Neural progenitor cell (in vitro differentiated cells): ENCODE measurements around the gene WDR86. TPM values are rescaled to one million over a fixed set of nuclear protein-coding genes. Genes with fewer than 3 reads are reported as not detected.

Experiments used
- DNase-seq: peaks from one replicate; pipeline ENCODE4 v3.0.0-alpha.2; 2016; ENCODE audit warnings: low spot score
- H2AFZ ChIP-seq: fragments of 200-600 bp; sonication (generic); replicated peaks from 2 replicates; pipeline ENCODE4 v1.6.1; 2016; ENCODE audit warnings: antibody characterized with exemption
- H3F3A ChIP-seq: fragments of 200-600 bp; sonication (generic); 2 replicates; pipeline ENCODE4 v1.6.1; 2016; ENCODE audit warnings: antibody characterized with exemption, low read depth
- H3K27ac ChIP-seq: fragments of 200-600 bp; sonication (generic); 2 replicates; pipeline ENCODE4 v1.5.1; 2016; ENCODE audit warnings: mild to moderate bottlenecking
- H3K27me3 ChIP-seq: fragments of 200-600 bp; sonication (generic); 2 replicates; pipeline ENCODE4 v1.6.1; 2016; ENCODE audit warnings: mild to moderate bottlenecking, moderate library complexity
- H3K36me3 ChIP-seq: fragments of 200-600 bp; sonication (generic); 2 replicates; pipeline ENCODE4 v1.5.1; 2016
- H3K4me1 ChIP-seq: fragments of 200-600 bp; sonication (generic); 2 replicates; pipeline ENCODE4 v1.6.1; 2016; ENCODE audit warnings: mixed run types
- H3K4me2 ChIP-seq: fragments of 200-600 bp; sonication (generic); 2 replicates; pipeline ENCODE4 v1.6.1; 2016
- H3K4me3 ChIP-seq: fragments of 200-600 bp; sonication (generic); 2 replicates; pipeline ENCODE4 v1.5.1; 2016
- H3K79me2 ChIP-seq: fragments of 200-600 bp; sonication (generic); 2 replicates; pipeline ENCODE4 v1.6.1; 2016; ENCODE audit warnings: low read depth
- H3K9ac ChIP-seq: fragments of 200-600 bp; sonication (generic); 2 replicates; pipeline ENCODE4 v1.6.1; 2016
- H3K9me3 ChIP-seq: fragments of 200-600 bp; sonication (generic); 2 replicates; pipeline ENCODE4 v1.5.1; 2016; ENCODE audit warnings: low read depth
- H4K20me1 ChIP-seq: fragments of 200-600 bp; sonication (generic); 2 replicates; pipeline ENCODE4 v1.6.1; 2016; ENCODE audit warnings: low read depth
- H3K27ac Mint-ChIP-seq: 3 replicates; pipeline ENCODE4 v1.8.0; 2021; ENCODE audit warnings: mixed read lengths
- H3K27me3 Mint-ChIP-seq: 2 replicates; pipeline ENCODE4 v1.8.0; 2022; ENCODE audit warnings: low read depth, mild to moderate bottlenecking, inconsistent platforms, moderate library complexity, mixed read lengths; ENCODE audit not compliant: insufficient read depth
- H3K36me3 Mint-ChIP-seq: 3 replicates; pipeline ENCODE4 v1.8.0; 2021; ENCODE audit warnings: mixed read lengths
- H3K4me1 Mint-ChIP-seq: 3 replicates; pipeline ENCODE4 v1.8.0; 2021; ENCODE audit warnings: mixed read lengths
- H3K4me3 Mint-ChIP-seq: 3 replicates; pipeline ENCODE4 v1.8.0; 2021; ENCODE audit warnings: mild to moderate bottlenecking, moderate library complexity, mixed read lengths
- H3K9me3 Mint-ChIP-seq: 3 replicates; pipeline ENCODE4 v1.8.0; 2020; ENCODE audit warnings: mixed read lengths
- EZH2 ChIP-seq: fragments of 200-600 bp; sonication (generic); IDR thresholded peaks from 2 replicates; pipeline ENCODE4 v1.6.1; 2017; ENCODE audit warnings: antibody characterized with exemption, mild to moderate bottlenecking, moderate library complexity
- EZH2phosphoT487 ChIP-seq: fragments of 200-600 bp; sonication (generic); IDR thresholded peaks from 2 replicates; pipeline ENCODE4 v1.6.1; 2017; ENCODE audit warnings: antibody characterized with exemption
- total RNA-seq: library from RNA; depleted of rRNA; stranded (reverse); fragments of >200 nt; gene quantifications from 2 replicates; pipeline ENCODE4 v1.2.3, GENCODE V29; 2015; ENCODE audit warnings: low replicate concordance
- TF ChIP-seq, protein P1 (sequence below): fragments of 200-600 bp; sonication (generic); IDR thresholded peaks from 2 replicates; pipeline ENCODE4 v1.5.1; 2017; ENCODE audit warnings: antibody characterized with exemption, mild to moderate bottlenecking

WDR86 gene
- total RNA-seq, 1 donor from 2014 or later: 15.0 TPM

DNA sequence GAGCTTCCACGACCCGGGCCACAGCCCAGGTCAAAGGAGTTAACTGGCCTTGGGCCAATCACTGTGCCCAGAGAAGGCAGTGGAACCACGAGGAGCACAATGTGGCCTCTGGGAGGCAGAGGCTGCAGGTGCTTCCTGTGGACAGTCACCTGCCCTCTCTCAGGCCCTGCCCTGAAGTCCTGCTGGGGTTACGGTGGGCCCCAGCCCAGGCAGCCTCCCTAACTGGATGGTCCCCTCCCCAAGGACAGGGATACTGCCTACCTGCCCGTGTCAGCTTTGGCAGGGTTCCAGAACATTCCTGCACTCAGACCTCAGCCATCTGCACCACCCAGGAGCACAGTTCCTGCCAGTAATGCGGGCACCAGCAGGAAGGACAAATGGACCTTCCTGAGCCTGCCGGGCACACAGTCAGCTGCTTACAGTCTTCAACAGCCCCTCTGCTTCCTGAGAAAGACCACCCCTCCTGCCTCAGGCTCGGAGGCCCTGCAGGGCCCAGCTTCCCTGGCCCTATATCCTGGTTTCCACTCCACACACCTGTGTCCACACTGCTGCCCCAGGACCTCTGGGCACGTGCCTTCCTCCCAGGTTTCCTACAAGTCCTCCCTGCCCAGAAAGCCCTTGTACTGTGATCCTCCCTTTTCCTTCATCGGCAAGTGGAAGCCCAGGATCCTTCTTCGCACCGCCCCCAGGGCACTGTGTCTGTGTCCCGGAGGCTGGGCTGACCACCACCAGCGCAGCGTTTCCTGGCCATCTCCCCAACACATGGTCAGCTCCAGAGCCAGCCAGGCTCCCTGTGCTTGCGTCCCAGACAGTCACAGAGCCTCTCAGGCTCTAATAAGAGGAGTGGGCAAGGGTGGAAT, 23.3 kb downstream of the WDR86 start:
- Histone ChIP-seq H3K9me3 (no peaks in the 10 kb centered on the region), H2AFZ (no peak overlapping the region), H3K4me2 (no peak overlapping the region), H3K4me3 (no peak overlapping the region), H3K27me3 (peaks cover 34% of the 10 kb centered on the region), H3K4me1 (peaks cover 10% of the 10 kb centered on the region), H3F3A (peaks cover 6% of the 10 kb centered on the region), H3K36me3 (no peaks in the 10 kb centered on the region), H3K9ac (no peak overlapping the region), H3K27ac (no peak overlapping the region), H4K20me1 (peaks cover 11% of the 10 kb centered on the region), H3K79me2 (no peaks in the 10 kb centered on the region)
- TF ChIP-seq EZH2phosphoT487 (no peak), EZH2 (no peak)
- TF ChIP-seq, protein P1, sequence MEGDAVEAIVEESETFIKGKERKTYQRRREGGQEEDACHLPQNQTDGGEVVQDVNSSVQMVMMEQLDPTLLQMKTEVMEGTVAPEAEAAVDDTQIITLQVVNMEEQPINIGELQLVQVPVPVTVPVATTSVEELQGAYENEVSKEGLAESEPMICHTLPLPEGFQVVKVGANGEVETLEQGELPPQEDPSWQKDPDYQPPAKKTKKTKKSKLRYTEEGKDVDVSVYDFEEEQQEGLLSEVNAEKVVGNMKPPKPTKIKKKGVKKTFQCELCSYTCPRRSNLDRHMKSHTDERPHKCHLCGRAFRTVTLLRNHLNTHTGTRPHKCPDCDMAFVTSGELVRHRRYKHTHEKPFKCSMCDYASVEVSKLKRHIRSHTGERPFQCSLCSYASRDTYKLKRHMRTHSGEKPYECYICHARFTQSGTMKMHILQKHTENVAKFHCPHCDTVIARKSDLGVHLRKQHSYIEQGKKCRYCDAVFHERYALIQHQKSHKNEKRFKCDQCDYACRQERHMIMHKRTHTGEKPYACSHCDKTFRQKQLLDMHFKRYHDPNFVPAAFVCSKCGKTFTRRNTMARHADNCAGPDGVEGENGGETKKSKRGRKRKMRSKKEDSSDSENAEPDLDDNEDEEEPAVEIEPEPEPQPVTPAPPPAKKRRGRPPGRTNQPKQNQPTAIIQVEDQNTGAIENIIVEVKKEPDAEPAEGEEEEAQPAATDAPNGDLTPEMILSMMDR: no peak
- no peaks in the 10 kb centered on the region for H3K9me3 Mint-ChIP-seq
- H3K4me3 Mint-ChIP-seq: peak overlapping the region; percentile 18
- DNase-seq: no peak
- peaks cover 9% of the 10 kb centered on the region for H3K4me1 Mint-ChIP-seq
- H3K36me3 Mint-ChIP-seq: no peaks in the 10 kb centered on the region
- peaks cover 16% of the 10 kb centered on the region for H3K27me3 Mint-ChIP-seq
- H3K27ac Mint-ChIP-seq: no peak overlapping the region

DNA sequence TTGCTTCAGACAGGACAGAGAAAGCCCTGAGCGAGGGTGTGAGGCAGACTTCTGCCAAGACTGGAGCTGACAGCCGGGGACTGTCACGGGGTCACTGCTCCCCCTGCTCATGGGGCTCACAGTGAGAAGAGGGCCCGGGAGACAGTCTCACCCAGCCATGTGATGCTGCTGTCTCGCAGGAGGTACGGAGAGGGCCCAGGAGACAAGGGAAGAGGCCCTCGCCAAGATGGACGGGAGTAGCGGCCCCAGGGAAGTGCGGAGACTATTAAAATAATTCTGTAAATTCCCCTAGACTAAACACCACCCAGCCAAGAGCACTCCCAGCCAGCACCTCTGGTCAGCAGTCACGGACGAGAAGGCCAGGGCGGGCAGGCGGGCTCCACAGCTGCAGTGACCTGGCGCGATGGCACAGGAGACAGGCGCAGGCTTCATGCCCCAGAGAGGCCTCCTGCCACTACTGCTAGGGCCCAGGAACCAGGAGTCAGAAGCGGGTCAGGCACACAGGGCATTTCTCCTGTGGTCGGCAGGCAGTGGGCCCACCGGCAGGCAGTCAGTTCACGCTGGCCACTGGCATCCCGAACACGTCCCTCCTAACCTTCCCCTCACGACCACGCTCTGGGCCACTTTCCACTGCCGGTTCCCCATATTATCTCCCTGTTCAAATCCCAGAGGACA, 24.1 kb downstream of the WDR86 start:
- no peak overlapping the region for H3K9ac ChIP-seq
- no peak overlapping the region for H2AFZ ChIP-seq
- H3K79me2 ChIP-seq: no peaks in the 10 kb centered on the region
- no peak overlapping the region for H3K27ac ChIP-seq
- H3K9me3 ChIP-seq: no peaks in the 10 kb centered on the region
- no peak for DNase-seq
- H3K4me1 ChIP-seq: peaks cover 16% of the 10 kb centered on the region
- Mint-ChIP-seq H3K4me1 (peaks cover 9% of the 10 kb centered on the region), H3K9me3 (no peaks in the 10 kb centered on the region), H3K4me3 (no peak overlapping the region), H3K27me3 (peaks cover 16% of the 10 kb centered on the region), H3K27ac (peak overlapping the region; percentile 66), H3K36me3 (no peaks in the 10 kb centered on the region)
- H3F3A ChIP-seq: peaks cover 10% of the 10 kb centered on the region
- H3K4me2 ChIP-seq: no peak overlapping the region
- peaks cover 14% of the 10 kb centered on the region for H4K20me1 ChIP-seq
- H3K4me3 ChIP-seq: no peak overlapping the region
- no peaks in the 10 kb centered on the region for H3K36me3 ChIP-seq
- peaks cover 42% of the 10 kb centered on the region for H3K27me3 ChIP-seq
- TF ChIP-seq EZH2phosphoT487 (no peak), EZH2 (no peak)
- TF ChIP-seq, protein P1: no peak

DNA sequence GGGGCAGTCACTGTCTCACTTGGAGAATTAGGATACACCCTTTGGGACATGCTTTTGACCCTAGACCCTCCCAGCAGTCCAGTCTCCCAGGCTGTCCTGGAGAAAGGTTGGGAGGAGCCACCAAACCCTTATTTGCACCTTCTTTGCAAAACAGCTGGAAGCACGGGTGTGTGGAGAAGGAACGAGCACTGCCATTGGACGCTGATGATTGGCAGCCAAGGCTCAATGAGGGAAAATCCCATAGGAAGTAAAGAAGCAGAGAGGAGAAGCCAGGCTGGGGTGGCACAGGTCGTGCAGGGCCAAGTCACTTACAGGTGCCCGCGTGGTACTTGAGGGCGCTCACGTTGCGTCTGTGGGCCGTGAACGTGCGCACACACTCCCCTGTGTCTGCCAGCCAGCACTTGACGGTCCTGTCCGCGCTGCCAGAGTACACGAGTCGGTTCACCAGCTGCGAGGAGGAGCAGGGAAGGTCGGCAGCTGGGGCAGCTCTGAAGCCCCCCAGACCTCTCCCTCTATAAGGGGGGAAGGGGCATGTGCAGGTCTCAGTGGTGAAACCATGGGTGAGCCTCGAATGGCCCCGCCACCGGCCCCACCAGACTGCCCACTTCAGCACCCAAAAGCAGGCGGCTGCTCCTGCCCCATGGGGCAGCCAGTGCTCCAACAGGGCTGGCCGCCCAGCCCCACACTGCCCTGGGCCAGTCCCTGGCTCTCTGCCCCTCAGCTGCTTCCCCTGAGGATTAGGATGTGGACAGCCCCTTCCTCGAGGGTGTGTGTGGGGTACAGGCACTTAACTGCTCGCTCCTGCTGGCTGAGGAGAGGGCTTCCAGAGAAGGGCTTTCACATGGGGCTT, 24.8 kb downstream of the WDR86 start:
- Histone ChIP-seq H3K79me2 (no peaks in the 10 kb centered on the region), H3K4me2 (no peak overlapping the region), H3F3A (peaks cover 10% of the 10 kb centered on the region), H3K9ac (no peak overlapping the region), H3K9me3 (no peaks in the 10 kb centered on the region), H3K4me1 (peaks cover 16% of the 10 kb centered on the region), H3K27ac (no peak overlapping the region), H4K20me1 (peaks cover 18% of the 10 kb centered on the region), H2AFZ (no peak overlapping the region), H3K27me3 (peaks cover 46% of the 10 kb centered on the region), H3K4me3 (no peak overlapping the region), H3K36me3 (no peaks in the 10 kb centered on the region)
- no peak for DNase-seq
- no peaks in the 10 kb centered on the region for H3K36me3 Mint-ChIP-seq
- H3K4me3 Mint-ChIP-seq: no peak overlapping the region
- H3K27me3 Mint-ChIP-seq: peaks cover 19% of the 10 kb centered on the region
- H3K27ac Mint-ChIP-seq: no peak overlapping the region
- TF ChIP-seq EZH2: no peak
- no peak for TF ChIP-seq EZH2phosphoT487
- TF ChIP-seq, protein P1: no peak
- peaks cover 9% of the 10 kb centered on the region for H3K4me1 Mint-ChIP-seq
- no peaks in the 10 kb centered on the region for H3K9me3 Mint-ChIP-seq
